ENCODE measurements around the gene C3orf52.

GRCh38 chr3:112114576-112115160 is 28.5 kb downstream of the C3orf52 start:
- no peak for TF ChIP-seq CTCF (IDR thresholded peaks at IDR 0.05)
- no peak for TF ChIP-seq POLR2A (IDR thresholded peaks at IDR 0.05)
